ENCODE results near the gene RUBCNL. TPM values are rescaled to one million over a fixed set of nuclear protein-coding genes. Genes with fewer than 3 reads are reported as not detected.

RUBCNL gene
- total RNA-seq = not detected in 2 replicates

GRCh38 chr13:46387064-46387851, at the start of gene RUBCNL:
Gene RUBCNL (minus strand): TSS chr13:46387252. CDS start chr13:46372475, 14,777 bp downstream.

Other genes starting within 250 kb of the RUBCNL start
- 2.8 and 4.7 TPM in 2 replicates for gene LCP1, start 205.1 kb downstream of the RUBCNL start, total RNA-seq
- not detected in 2 replicates for gene LRRC63, start 175.3 kb downstream of the RUBCNL start, total RNA-seq
- gene LRCH1, start 165.9 kb upstream of the RUBCNL start, total RNA-seq = 7.0 and 7.3 TPM in 2 replicates